ENCODE data around the gene LRRC51. TPM values are rescaled to one million over a fixed set of nuclear protein-coding genes. Genes with fewer than 3 reads are reported as not detected.

The LRRC51 gene
- total and polyA plus RNA-seq, 2 experiments from 2014 or later: 4.3 to 5.6 TPM

- Histone ChIP-seq H3K27ac (peak overlapping the region; percentile 48), H3K36me3 (no peaks in the 10 kb centered on the region), H3K27me3 (no peaks in the 10 kb centered on the region), H3K9me3 (ENCODE audit: low read depth) (no peaks in the 10 kb centered on the region), H3K4me3 (no peak overlapping the region), H3K4me1 (ENCODE audit: low read depth) (no peaks in the 10 kb centered on the region)
- TF ChIP-seq CTCF (IDR thresholded peaks at IDR 0.05; ENCODE audit: low read depth, low read length): no peak
- peak in 1 of 2 donors; percentile 19 for DNase-seq (ENCODE audit: low read depth in 1 of 2, low spot score in 1 of 2)
These were observed 31.7 kb upstream of the LRRC51 start for GRCh38 chr11:72048766-72049460.

GRCh38 chr11:72058416-72059034, 22.1 kb upstream of the LRRC51 start:
- no peak overlapping the region for H3K27ac ChIP-seq
- no peaks in the 10 kb centered on the region for H3K27me3 ChIP-seq
- H3K9me3 ChIP-seq (ENCODE audit: low read depth): no peaks in the 10 kb centered on the region
- H3K36me3 ChIP-seq: no peaks in the 10 kb centered on the region
- H3K4me3 ChIP-seq: no peak overlapping the region
- DNase-seq (ENCODE audit: low read depth in 1 of 2, low spot score in 1 of 2): no peak
- TF ChIP-seq CTCF (IDR thresholded peaks at IDR 0.05; ENCODE audit: low read depth, low read length): no peak
- H3K4me1 ChIP-seq (ENCODE audit: low read depth): no peaks in the 10 kb centered on the region

GRCh38 chr11:72061739-72062396, 18.8 kb upstream of the LRRC51 start:
- H3K27ac ChIP-seq: no peak overlapping the region
- TF ChIP-seq CTCF (IDR thresholded peaks at IDR 0.05; ENCODE audit: low read depth, low read length): no peak
- no peaks in the 10 kb centered on the region for H3K27me3 ChIP-seq
- no peaks in the 10 kb centered on the region for H3K36me3 ChIP-seq
- no peaks in the 10 kb centered on the region for H3K4me1 ChIP-seq (ENCODE audit: low read depth)
- DNase-seq (ENCODE audit: low read depth in 1 of 2, low spot score in 1 of 2): no peak
- no peaks in the 10 kb centered on the region for H3K9me3 ChIP-seq (ENCODE audit: low read depth)
- no peak overlapping the region for H3K4me3 ChIP-seq

GRCh38 chr11:72066855-72067254, 13.8 kb upstream of the LRRC51 start:
- Histone ChIP-seq H3K27ac (no peak overlapping the region), H3K9me3 (ENCODE audit: low read depth) (no peaks in the 10 kb centered on the region), H3K36me3 (no peaks in the 10 kb centered on the region), H3K4me3 (no peak overlapping the region), H3K27me3 (no peaks in the 10 kb centered on the region), H3K4me1 (ENCODE audit: low read depth) (peaks cover 16% of the 10 kb centered on the region)
- no peak for DNase-seq (ENCODE audit: low read depth in 1 of 2, low spot score in 1 of 2)
- no peak for TF ChIP-seq CTCF (IDR thresholded peaks at IDR 0.05; ENCODE audit: low read depth, low read length)

DNA sequence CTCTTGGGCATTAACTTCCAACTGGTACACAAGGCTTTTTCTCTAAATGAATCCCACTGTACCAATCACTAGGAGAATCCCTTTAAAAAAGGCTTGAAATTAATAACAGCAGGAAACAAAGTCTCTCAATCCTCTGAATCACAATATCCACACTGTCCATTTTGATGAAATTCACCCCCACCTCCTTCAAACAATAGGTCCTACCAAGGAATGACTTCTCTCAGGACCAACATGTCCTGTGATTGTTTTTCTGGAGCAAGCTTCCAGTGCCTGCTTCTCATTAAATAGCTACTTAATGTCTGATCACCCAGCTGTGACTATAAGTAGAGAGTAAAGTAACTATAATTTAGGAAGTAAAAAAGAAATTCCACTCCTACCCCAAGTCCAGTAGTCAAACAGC, 13.4 kb upstream of the LRRC51 start:
- H3K27ac ChIP-seq: no peak overlapping the region
- H3K4me1 ChIP-seq (ENCODE audit: low read depth): peaks cover 20% of the 10 kb centered on the region
- H3K27me3 ChIP-seq: no peaks in the 10 kb centered on the region
- H3K9me3 ChIP-seq (ENCODE audit: low read depth): no peaks in the 10 kb centered on the region
- no peak overlapping the region for H3K4me3 ChIP-seq
- TF ChIP-seq CTCF (IDR thresholded peaks at IDR 0.05; ENCODE audit: low read depth, low read length): no peak
- no peak for DNase-seq (ENCODE audit: low read depth in 1 of 2, low spot score in 1 of 2)
- H3K36me3 ChIP-seq: no peaks in the 10 kb centered on the region

Measured in cardiac muscle cell (in vitro differentiated cells and primary cell).